ENCODE data around the gene CLECL1.

GRCh38 chr12:9717070-9717925, 15.6 kb downstream of the CLECL1 start:
- no peak for TF ChIP-seq POLR2AphosphoS5 (IDR thresholded peaks at IDR 0.05; ENCODE audit: low read depth, low read length)
- TF ChIP-seq TAF1 (IDR thresholded peaks at IDR 0.05; ENCODE audit: low read depth, low read length): no peak
